GM23338 (cell line): Measurements from ENCODE around the gene PSEN2.
"Not testable (repeated sequence)": the region's sequence is repeated elsewhere in the genome, so short reads cannot be mapped to it uniquely, and the experiment has no call there.

Experiments
- CTCF ChIP-seq, 2 experiments: fragments of 200-600 bp in 1 of 2; sonication (generic) in 1 of 2; conservative IDR thresholded peaks; 2 replicates each; pipeline versions ENCODE4 v1.5.1 to v1.6.1; 2016 to 2017; ENCODE audit warnings: antibody characterized with exemption in 2 of 2, low read depth in 2 of 2, mild to moderate bottlenecking in 2 of 2, moderate library complexity in 1 of 2
- EZH2phosphoT487 ChIP-seq: fragments of 200-600 bp; sonication (generic); IDR thresholded peaks from one replicate; pipeline ENCODE4 v1.8.1; 2018; ENCODE audit warnings: antibody characterized with exemption; ENCODE audit not compliant: unreplicated experiment
- TF ChIP-seq, protein P1 (sequence below): IDR thresholded peaks from one replicate; pipeline ENCODE4 v1.6.1; 2018; ENCODE audit warnings: antibody characterized with exemption; ENCODE audit not compliant: unreplicated experiment

DNA sequence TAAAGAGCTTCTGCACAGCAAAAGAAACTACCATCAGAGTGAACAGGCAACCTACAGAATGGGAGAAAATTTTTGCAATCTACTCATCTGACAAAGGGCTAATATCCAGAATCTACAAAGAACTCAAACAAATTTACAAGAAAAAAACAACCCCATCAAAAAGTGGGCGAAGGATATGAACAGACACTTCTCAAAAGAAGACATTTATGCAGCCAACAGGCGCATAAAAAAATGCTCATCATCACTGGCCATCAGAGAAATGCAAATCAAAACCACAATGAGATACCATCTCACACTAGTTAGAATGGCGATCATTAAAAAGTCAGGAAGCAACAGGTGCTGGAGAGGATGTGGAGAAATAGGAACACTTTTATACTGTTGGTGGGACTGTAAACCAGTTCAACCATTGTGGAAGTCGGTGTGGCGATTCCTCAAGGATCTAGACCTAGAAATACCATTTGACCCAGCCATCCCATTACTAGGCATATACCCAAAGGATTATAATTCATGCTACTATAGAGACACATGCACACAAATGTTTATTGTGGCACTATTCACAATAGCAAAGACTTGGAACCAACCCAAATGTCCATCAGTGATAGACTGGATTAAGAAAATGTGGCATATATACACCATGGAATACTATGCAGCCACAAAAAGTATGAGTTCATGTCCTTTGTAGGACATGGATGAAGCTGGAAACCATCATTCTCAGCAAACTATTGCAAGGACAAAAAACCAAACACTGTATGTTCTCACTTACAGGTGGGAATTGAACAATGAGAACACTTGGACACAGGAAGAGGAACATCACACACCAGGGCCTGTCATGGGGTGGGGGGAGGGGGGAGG, 59.1 kb downstream of the PSEN2 start:
- TF ChIP-seq CTCF (conservative IDR thresholded peaks at IDR 0.05; ENCODE audit: low read depth in 2 of 2); EZH2phosphoT487: not testable (repeated sequence)
- TF ChIP-seq, protein P1, sequence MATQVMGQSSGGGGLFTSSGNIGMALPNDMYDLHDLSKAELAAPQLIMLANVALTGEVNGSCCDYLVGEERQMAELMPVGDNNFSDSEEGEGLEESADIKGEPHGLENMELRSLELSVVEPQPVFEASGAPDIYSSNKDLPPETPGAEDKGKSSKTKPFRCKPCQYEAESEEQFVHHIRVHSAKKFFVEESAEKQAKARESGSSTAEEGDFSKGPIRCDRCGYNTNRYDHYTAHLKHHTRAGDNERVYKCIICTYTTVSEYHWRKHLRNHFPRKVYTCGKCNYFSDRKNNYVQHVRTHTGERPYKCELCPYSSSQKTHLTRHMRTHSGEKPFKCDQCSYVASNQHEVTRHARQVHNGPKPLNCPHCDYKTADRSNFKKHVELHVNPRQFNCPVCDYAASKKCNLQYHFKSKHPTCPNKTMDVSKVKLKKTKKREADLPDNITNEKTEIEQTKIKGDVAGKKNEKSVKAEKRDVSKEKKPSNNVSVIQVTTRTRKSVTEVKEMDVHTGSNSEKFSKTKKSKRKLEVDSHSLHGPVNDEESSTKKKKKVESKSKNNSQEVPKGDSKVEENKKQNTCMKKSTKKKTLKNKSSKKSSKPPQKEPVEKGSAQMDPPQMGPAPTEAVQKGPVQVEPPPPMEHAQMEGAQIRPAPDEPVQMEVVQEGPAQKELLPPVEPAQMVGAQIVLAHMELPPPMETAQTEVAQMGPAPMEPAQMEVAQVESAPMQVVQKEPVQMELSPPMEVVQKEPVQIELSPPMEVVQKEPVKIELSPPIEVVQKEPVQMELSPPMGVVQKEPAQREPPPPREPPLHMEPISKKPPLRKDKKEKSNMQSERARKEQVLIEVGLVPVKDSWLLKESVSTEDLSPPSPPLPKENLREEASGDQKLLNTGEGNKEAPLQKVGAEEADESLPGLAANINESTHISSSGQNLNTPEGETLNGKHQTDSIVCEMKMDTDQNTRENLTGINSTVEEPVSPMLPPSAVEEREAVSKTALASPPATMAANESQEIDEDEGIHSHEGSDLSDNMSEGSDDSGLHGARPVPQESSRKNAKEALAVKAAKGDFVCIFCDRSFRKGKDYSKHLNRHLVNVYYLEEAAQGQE: not testable (repeated sequence)
